Activated CD8-positive, alpha-beta memory T cell treated with anti-CD3 and anti-CD28 coated beads, Interleukin-2, amount 10 ng/mL, durations not matched to agents 7 days and 5 days (primary cell): Measurements from ENCODE around the gene AFM. TPM values are rescaled to one million over a fixed set of nuclear protein-coding genes. Genes with fewer than 3 reads are reported as not detected.

Experiments
- ATAC-seq: fragments of 150-1000 bp; cut with Tn5 transposase; one replicate; pipeline ENCODE4 v1.10.0; 2021; ENCODE audit warnings: moderate library complexity
- CTCF ChIA-PET: fragments of 350-600 bp; sonication (Branson Sonifier 250); formaldehyde crosslinking; loops from one replicate; lab custom pipeline; 2021; ENCODE audit warnings: antibody characterized with exemption; lab: Charles Lee
- DNase-seq: peaks from one replicate; pipeline ENCODE4 v3.0.0-alpha.2; 2020
- H3K27ac Mint-ChIP-seq: one replicate; pipeline ENCODE4 v1.8.0; 2021; ENCODE audit warnings: mild to moderate bottlenecking, mixed read lengths
- H3K27me3 Mint-ChIP-seq: one replicate; pipeline ENCODE4 v1.8.0; 2021; ENCODE audit warnings: mixed read lengths
- H3K36me3 Mint-ChIP-seq: one replicate; pipeline ENCODE4 v1.8.0; 2021; ENCODE audit warnings: mild to moderate bottlenecking, mixed read lengths
- H3K4me1 Mint-ChIP-seq: one replicate; pipeline ENCODE4 v1.8.0; 2021; ENCODE audit warnings: mixed read lengths
- H3K4me3 Mint-ChIP-seq: one replicate; pipeline ENCODE4 v1.8.0; 2021; ENCODE audit warnings: mild to moderate bottlenecking, moderate library complexity, mixed read lengths
- H3K9me3 Mint-ChIP-seq: one replicate; pipeline ENCODE4 v1.8.0; 2022; ENCODE audit warnings: low read depth, mixed read lengths
- total RNA-seq, 2 experiments: library from RNA; stranded (reverse); gene quantifications; one replicate each; pipeline ENCODE4 v1.2.3, GENCODE V29; 2021

The AFM gene, protein sequence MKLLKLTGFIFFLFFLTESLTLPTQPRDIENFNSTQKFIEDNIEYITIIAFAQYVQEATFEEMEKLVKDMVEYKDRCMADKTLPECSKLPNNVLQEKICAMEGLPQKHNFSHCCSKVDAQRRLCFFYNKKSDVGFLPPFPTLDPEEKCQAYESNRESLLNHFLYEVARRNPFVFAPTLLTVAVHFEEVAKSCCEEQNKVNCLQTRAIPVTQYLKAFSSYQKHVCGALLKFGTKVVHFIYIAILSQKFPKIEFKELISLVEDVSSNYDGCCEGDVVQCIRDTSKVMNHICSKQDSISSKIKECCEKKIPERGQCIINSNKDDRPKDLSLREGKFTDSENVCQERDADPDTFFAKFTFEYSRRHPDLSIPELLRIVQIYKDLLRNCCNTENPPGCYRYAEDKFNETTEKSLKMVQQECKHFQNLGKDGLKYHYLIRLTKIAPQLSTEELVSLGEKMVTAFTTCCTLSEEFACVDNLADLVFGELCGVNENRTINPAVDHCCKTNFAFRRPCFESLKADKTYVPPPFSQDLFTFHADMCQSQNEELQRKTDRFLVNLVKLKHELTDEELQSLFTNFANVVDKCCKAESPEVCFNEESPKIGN
- total RNA-seq: not detected

GRCh38 chr4:73481358-73481757 lies at the start of gene AFM:
Gene AFM, plus strand, starts transcription at chr4:73481745. Its CDS starts 31 bp downstream, at chr4:73481776.
- DNase-seq (no peak), ATAC-seq (no peak)
- Mint-ChIP-seq H3K4me3 (no peak within 1 kb of the TSS), H3K36me3 (no peaks in the 10 kb centered on the region), H3K4me1 (no peaks in the 10 kb centered on the region), H3K9me3 (no peaks in the 10 kb centered on the region), H3K27ac (no peak within 1 kb of the TSS), H3K27me3 (no peaks in the 10 kb centered on the region)
- CTCF ChIA-PET: no interaction called here

DNA sequence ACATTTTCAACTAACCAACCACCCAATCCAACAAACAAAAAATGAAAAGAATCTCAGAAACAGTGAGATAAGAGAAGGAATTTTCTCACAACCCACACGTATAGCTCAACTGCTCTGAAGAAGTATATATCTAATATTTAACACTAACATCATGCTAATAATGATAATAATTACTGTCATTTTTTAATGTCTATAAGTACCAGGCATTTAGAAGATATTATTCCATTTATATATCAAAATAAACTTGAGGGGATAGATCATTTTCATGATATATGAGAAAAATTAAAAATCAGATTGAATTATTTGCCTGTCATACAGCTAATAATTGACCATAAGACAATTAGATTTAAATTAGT lies 49.8 kb upstream of the AFM start:
- H3K4me3 Mint-ChIP-seq: no peak overlapping the region
- ATAC-seq: no peak
- CTCF ChIA-PET: no interaction called here

GRCh38 chr4:73432169-73433000 lies 49.2 kb upstream of the AFM start:
- ATAC-seq (no peak), DNase-seq (no peak)
- Mint-ChIP-seq H3K27me3 (peaks cover 2% of the 10 kb centered on the region), H3K36me3 (no peaks in the 10 kb centered on the region), H3K9me3 (no peaks in the 10 kb centered on the region), H3K4me3 (no peak overlapping the region), H3K4me1 (no peaks in the 10 kb centered on the region), H3K27ac (no peak overlapping the region)
- CTCF ChIA-PET: no interaction called here

More for the DNA sequence above, 49.8 kb upstream of the AFM start:
- H3K4me1 Mint-ChIP-seq: no peaks in the 10 kb centered on the region
- H3K27me3 Mint-ChIP-seq: no peaks in the 10 kb centered on the region
- no peaks in the 10 kb centered on the region for H3K9me3 Mint-ChIP-seq
- H3K27ac Mint-ChIP-seq: no peak overlapping the region
- DNase-seq: no peak
- no peaks in the 10 kb centered on the region for H3K36me3 Mint-ChIP-seq

DNA sequence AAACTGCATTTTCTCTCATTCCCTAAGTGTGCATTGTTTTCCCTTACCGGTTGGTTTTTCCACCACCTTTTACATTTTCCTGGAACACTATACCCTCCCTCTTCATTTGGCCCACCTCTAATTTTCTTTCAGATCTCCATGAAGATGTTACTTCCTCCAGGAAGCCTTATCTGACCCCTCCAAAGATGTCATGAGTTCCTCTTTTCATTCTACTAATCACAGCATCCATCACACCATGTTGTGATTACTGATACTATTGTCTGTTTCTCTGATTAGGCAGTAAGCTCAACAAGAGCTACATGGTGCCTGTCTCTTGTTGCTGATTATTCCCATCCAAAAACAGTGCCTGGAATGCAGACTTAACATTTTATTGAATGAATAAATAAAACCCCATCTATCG lies 48.4 kb upstream of the AFM start:
- no peak for DNase-seq
- H3K27ac Mint-ChIP-seq: no peak overlapping the region
- ATAC-seq: no peak
- no peak overlapping the region for H3K4me3 Mint-ChIP-seq
- no peaks in the 10 kb centered on the region for H3K36me3 Mint-ChIP-seq
- no peaks in the 10 kb centered on the region for H3K4me1 Mint-ChIP-seq
- peaks cover 7% of the 10 kb centered on the region for H3K27me3 Mint-ChIP-seq
- CTCF ChIA-PET: no interaction called here
- H3K9me3 Mint-ChIP-seq: no peaks in the 10 kb centered on the region

- H3K4me1 Mint-ChIP-seq: no peaks in the 10 kb centered on the region
- peaks cover 10% of the 10 kb centered on the region for H3K27me3 Mint-ChIP-seq
- no peaks in the 10 kb centered on the region for H3K9me3 Mint-ChIP-seq
- H3K27ac Mint-ChIP-seq: no peak overlapping the region
- CTCF ChIA-PET: no interaction called here
- DNase-seq (no peak), ATAC-seq (no peak)
- no peak overlapping the region for H3K4me3 Mint-ChIP-seq
- no peaks in the 10 kb centered on the region for H3K36me3 Mint-ChIP-seq
These were observed 47.2 kb upstream of the AFM start for GRCh38 chr4:73434311-73434710.

DNA sequence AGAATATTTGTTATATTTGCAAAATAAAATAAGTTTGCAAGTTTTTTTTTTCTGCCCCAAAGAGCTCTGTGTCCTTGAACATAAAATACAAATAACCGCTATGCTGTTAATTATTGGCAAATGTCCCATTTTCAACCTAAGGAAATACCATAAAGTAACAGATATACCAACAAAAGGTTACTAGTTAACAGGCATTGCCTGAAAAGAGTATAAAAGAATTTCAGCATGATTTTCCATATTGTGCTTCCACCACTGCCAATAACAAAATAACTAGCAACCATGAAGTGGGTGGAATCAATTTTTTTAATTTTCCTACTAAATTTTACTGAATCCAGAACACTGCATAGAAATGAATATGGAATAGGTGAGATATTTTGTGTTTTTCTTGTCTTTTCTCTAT lies 45.6 kb upstream of the AFM start, which contains the start of gene AFP:
Gene AFP, plus strand, starts transcription at position 238 of the 400 bp plus-strand sequence. Its CDS starts 42 bp downstream, at position 280.
- Mint-ChIP-seq H3K4me3 (no peak within 1 kb of the TSS), H3K4me1 (no peaks in the 10 kb centered on the region), H3K27me3 (peaks cover 10% of the 10 kb centered on the region), H3K36me3 (no peaks in the 10 kb centered on the region), H3K27ac (no peak within 1 kb of the TSS), H3K9me3 (no peaks in the 10 kb centered on the region)
- DNase-seq (no peak), ATAC-seq (no peak)
- CTCF ChIA-PET: no interaction called here

GRCh38 chr4:73436674-73437557 lies 44.6 kb upstream of the AFM start:
- Mint-ChIP-seq H3K27ac (no peak overlapping the region), H3K9me3 (no peaks in the 10 kb centered on the region), H3K36me3 (no peaks in the 10 kb centered on the region), H3K4me3 (no peak overlapping the region), H3K4me1 (no peaks in the 10 kb centered on the region), H3K27me3 (peaks cover 13% of the 10 kb centered on the region)
- DNase-seq: no peak
- CTCF ChIA-PET: no interaction called here
- no peak for ATAC-seq

DNA sequence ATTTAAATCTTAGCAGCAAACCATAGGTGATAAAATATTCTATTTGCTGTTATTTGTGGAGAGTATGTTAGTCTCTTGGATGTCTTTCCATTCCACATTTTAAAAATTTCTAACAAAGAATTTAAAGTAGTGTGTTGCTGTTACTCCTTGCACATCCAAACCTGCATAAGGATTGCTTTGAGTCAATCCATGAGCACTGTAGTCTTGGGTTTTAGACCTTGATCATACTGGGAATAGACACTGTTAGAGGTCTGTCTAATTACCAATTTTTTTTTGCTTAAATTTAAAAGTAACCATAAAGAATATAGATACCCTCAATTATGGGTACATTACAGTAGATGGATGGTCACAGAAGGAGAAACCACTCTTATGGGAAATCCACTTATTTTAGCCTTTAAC lies 44.0 kb upstream of the AFM start:
- CTCF ChIA-PET: interaction anchor here (1.2 kb wide), 1 partner anchor 125 kb away, joined by 3 read pairs; no protein-coding TSS in a partner anchor
- Mint-ChIP-seq H3K27me3 (peaks cover 13% of the 10 kb centered on the region), H3K9me3 (no peaks in the 10 kb centered on the region), H3K27ac (no peak overlapping the region), H3K36me3 (no peaks in the 10 kb centered on the region), H3K4me3 (no peak overlapping the region), H3K4me1 (no peaks in the 10 kb centered on the region)
- no peak for DNase-seq
- ATAC-seq: no peak

DNA sequence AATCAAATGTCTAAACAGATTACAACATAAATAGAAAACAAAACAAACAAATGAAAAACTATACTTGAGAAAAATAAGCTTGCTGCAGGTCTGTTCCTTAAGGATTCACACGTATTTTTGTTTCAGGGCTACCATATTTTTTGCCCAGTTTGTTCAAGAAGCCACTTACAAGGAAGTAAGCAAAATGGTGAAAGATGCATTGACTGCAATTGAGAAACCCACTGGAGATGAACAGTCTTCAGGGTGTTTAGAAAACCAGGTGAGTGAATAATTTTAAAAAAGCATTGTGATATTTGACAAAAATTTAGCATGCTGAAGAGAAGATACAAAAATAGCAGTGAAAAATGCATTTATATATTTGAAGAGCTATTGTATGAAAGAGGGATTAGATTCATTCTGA lies 43.5 kb upstream of the AFM start:
- Mint-ChIP-seq H3K4me1 (no peaks in the 10 kb centered on the region), H3K9me3 (no peaks in the 10 kb centered on the region), H3K4me3 (no peak overlapping the region), H3K36me3 (no peaks in the 10 kb centered on the region), H3K27ac (no peak overlapping the region), H3K27me3 (peaks cover 13% of the 10 kb centered on the region)
- no peak for ATAC-seq
- CTCF ChIA-PET: interaction anchor here (0.8 to 1.2 kb wide), 2 partner anchors 9 to 126 kb away, joined by 3 read pairs; no protein-coding TSS in a partner anchor
- no peak for DNase-seq

DNA sequence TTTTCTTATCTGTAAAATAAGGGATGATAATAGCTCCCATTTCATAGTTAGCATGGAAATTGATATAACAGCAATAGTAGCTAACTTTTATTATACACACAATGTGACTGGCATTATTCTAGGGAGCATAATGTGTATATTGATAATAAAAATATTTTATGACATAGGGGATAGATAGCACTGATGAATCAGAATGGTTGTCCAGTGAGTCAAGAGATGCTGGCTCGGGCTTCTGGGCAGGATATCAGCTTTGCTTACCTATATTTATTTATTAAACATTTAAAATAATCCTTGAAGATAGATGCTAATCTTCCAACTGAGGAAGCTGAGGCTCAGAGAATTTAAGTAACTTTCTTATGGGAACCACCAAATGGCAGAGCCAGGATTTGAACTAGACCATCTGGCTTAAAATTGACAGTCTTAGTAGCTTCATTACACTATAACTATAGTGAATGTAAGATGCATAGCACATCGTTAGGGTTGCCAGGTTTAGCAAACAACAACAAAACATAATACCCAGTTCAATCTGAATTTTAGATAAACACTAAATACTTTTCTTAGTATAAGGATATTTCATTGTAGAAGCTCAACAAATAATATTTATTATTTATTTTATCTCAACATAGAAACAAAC lies 42.8 kb upstream of the AFM start:
- no peaks in the 10 kb centered on the region for H3K4me1 Mint-ChIP-seq
- ATAC-seq (no peak), DNase-seq (no peak)
- no peak overlapping the region for H3K4me3 Mint-ChIP-seq
- no peaks in the 10 kb centered on the region for H3K36me3 Mint-ChIP-seq
- H3K9me3 Mint-ChIP-seq: no peaks in the 10 kb centered on the region
- peaks cover 13% of the 10 kb centered on the region for H3K27me3 Mint-ChIP-seq
- CTCF ChIA-PET: interaction anchor here (0.8 to 1.2 kb wide), 2 partner anchors 9 to 126 kb away, joined by 3 read pairs; no protein-coding TSS in a partner anchor
- H3K27ac Mint-ChIP-seq: no peak overlapping the region

- CTCF ChIA-PET: no interaction called here
- no peak overlapping the region for H3K27ac Mint-ChIP-seq
- no peak for ATAC-seq
- H3K9me3 Mint-ChIP-seq: no peaks in the 10 kb centered on the region
- DNase-seq: no peak
- no peak overlapping the region for H3K4me3 Mint-ChIP-seq
- peaks cover 15% of the 10 kb centered on the region for H3K27me3 Mint-ChIP-seq
- H3K4me1 Mint-ChIP-seq: no peaks in the 10 kb centered on the region
- no peaks in the 10 kb centered on the region for H3K36me3 Mint-ChIP-seq
These were observed 42.1 kb upstream of the AFM start for GRCh38 chr4:73439445-73439844.

DNA sequence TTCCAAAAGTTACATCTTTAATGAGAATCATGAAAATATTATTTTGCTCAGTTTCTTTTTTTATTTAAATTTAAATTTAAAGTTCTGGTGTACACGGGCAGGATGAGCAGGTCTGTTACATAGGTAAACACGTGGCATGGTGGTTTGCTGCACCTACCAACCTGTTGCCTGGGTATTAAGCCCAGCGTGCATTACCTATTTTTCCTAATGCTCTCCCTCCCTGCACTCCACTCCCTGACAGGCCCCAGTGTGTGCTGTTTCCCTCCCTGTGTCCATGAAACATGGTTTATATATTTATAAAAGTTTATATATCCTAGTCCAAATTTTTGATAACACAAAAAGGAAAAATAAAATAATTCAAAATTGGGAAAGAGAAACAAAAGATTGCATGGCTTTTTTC lies 41.6 kb upstream of the AFM start:
- H3K27me3 Mint-ChIP-seq: peaks cover 16% of the 10 kb centered on the region
- H3K27ac Mint-ChIP-seq: no peak overlapping the region
- CTCF ChIA-PET: no interaction called here
- H3K4me1 Mint-ChIP-seq: no peaks in the 10 kb centered on the region
- H3K9me3 Mint-ChIP-seq: no peaks in the 10 kb centered on the region
- H3K36me3 Mint-ChIP-seq: no peaks in the 10 kb centered on the region
- DNase-seq: no peak
- no peak for ATAC-seq
- H3K4me3 Mint-ChIP-seq: no peak overlapping the region
